Esophagus (tissue), 2 donors: ENCODE measurements around the gene WNT5B. TPM values are rescaled to one million over a fixed set of nuclear protein-coding genes. Genes with fewer than 3 reads are reported as not detected.

Experiments
- H3K27ac ChIP-seq, 2 donors: one replicate each; pipeline ENCODE4 v1.5.1; 2013; ENCODE audit warnings: low read depth in 2 of 2, mild to moderate bottlenecking in 2 of 2, inconsistent platforms in 1 of 2, low read length in 1 of 2, moderate library complexity in 1 of 2
- H3K27me3 ChIP-seq, 2 donors: one replicate each; pipeline ENCODE4 v1.6.1; 2013; ENCODE audit warnings: low read length in 2 of 2, control low read depth in 1 of 2, mild to moderate bottlenecking in 1 of 2; ENCODE audit not compliant: insufficient read depth in 2 of 2, control insufficient read depth in 1 of 2
- H3K36me3 ChIP-seq, 2 donors: one replicate each; pipeline ENCODE4 v1.6.1; 2013; ENCODE audit warnings: low read length in 1 of 2; ENCODE audit not compliant: control insufficient read depth in 2 of 2, insufficient read depth in 2 of 2
- H3K4me1 ChIP-seq, 2 donors: one replicate each; pipeline ENCODE4 v1.6.1; 2013; ENCODE audit warnings: low read length in 1 of 2; ENCODE audit not compliant: control insufficient read depth in 2 of 2, insufficient read depth in 2 of 2
- H3K4me3 ChIP-seq, 2 donors: one replicate each; pipeline ENCODE4 v1.5.1; 2013; ENCODE audit warnings: low read length in 2 of 2, mild to moderate bottlenecking in 2 of 2, low read depth in 1 of 2, moderate library complexity in 1 of 2
- H3K9me3 ChIP-seq, 2 donors: one replicate each; pipeline ENCODE4 v1.6.1; 2013; ENCODE audit warnings: mild to moderate bottlenecking in 2 of 2, low read depth in 1 of 2, low read length in 1 of 2, moderate library complexity in 1 of 2; ENCODE audit not compliant: control insufficient read depth in 2 of 2, insufficient read depth in 1 of 2
- WGBS, 2 donors: extraction: QIAGEN DNeasy Blood & Tissue Kit; methylation state at CpG; one replicate each; pipeline ENCODE4 v1.1.7; 2013; 5-methylcytosine and 5-hydroxymethylcytosine counted together
- polyA plus RNA-seq, 2 donors: library from polyadenylated mRNA; stranded (reverse); fragments of 200-250 nt; gene quantifications; one replicate each; pipeline ENCODE4 v1.2.3, GENCODE V29; 2013
- donor health status: healthy with polysubstance abuse.
- donor health status: Bipolar disorder and iron deficiency.

Gene WNT5B
- polyA plus RNA-seq, 2 donors: 10.1 to 13.9 TPM

- no peak overlapping the region for H3K4me3 ChIP-seq
- H3K36me3 ChIP-seq: no peaks in the 10 kb centered on the region
- H3K4me1 ChIP-seq: peaks cover 0 to 2% of the 10 kb centered on the region in 2 donors
- WGBS, 2 donors: 65 to 67% methylated on average over 1 of the region's 1 CpG
- H3K27ac ChIP-seq: no peak overlapping the region
- no peaks in the 10 kb centered on the region for H3K27me3 ChIP-seq
- no peaks in the 10 kb centered on the region for H3K9me3 ChIP-seq
These were observed 8.9 kb upstream of the WNT5B start for GRCh38 chr12:1620092-1620491.

- WGBS, 2 donors: 82 to 85% methylated on average over 3 of the region's 3 CpGs
- Histone ChIP-seq H3K9me3 (no peaks in the 10 kb centered on the region), H3K27me3 (no peaks in the 10 kb centered on the region), H3K4me3 (no peak overlapping the region), H3K36me3 (no peaks in the 10 kb centered on the region), H3K27ac (no peak overlapping the region), H3K4me1 (peaks cover 2% of the 10 kb centered on the region in 2 donors)
These were observed 6.6 kb upstream of the WNT5B start for GRCh38 chr12:1622406-1622805.

- no peaks in the 10 kb centered on the region for H3K27me3 ChIP-seq
- peaks cover 0 to 6% of the 10 kb centered on the region in 2 donors for H3K4me1 ChIP-seq
- peaks cover 0 to 4% of the 10 kb centered on the region in 2 donors for H3K36me3 ChIP-seq
- H3K27ac ChIP-seq: peak overlapping the region in 1 of 2 donors; percentile 39
- H3K4me3 ChIP-seq: peak overlapping the region; percentile 48 to 53
- WGBS, 2 donors: 9 to 10% methylated on average over 28 to 32 of the region's 32 CpGs
- peaks cover 0 to 3% of the 10 kb centered on the region in 2 donors for H3K9me3 ChIP-seq
These were observed 504 bp downstream of the WNT5B start for GRCh38 chr12:1629338-1630132.

GRCh38 chr12:1630133-1630826, 1.2 kb downstream of the WNT5B start:
- WGBS, 2 donors: 2% methylated on average over 58 of the region's 58 CpGs
- H3K36me3 ChIP-seq: peaks cover 0 to 4% of the 10 kb centered on the region in 2 donors
- H3K4me3 ChIP-seq: peak overlapping the region; percentile 48 to 53
- H3K27ac ChIP-seq: peak overlapping the region; percentile 35 to 39
- no peaks in the 10 kb centered on the region for H3K27me3 ChIP-seq
- peaks cover 0 to 3% of the 10 kb centered on the region in 2 donors for H3K9me3 ChIP-seq
- peaks cover 0 to 6% of the 10 kb centered on the region in 2 donors for H3K4me1 ChIP-seq

- Histone ChIP-seq H3K4me1 (peaks cover 0 to 4% of the 10 kb centered on the region in 2 donors), H3K9me3 (peaks cover 0 to 3% of the 10 kb centered on the region in 2 donors), H3K27ac (no peak overlapping the region), H3K27me3 (no peaks in the 10 kb centered on the region), H3K4me3 (peak overlapping the region in 1 of 2 donors; percentile 53), H3K36me3 (peaks cover 0 to 4% of the 10 kb centered on the region in 2 donors)
- 58 to 61% methylated on average over 23 of the region's 23 CpGs for WGBS, 2 donors
These were observed 2.0 kb downstream of the WNT5B start for GRCh38 chr12:1630827-1631591.

GRCh38 chr12:1632702-1633101, 3.7 kb downstream of the WNT5B start:
- no peaks in the 10 kb centered on the region for H3K27me3 ChIP-seq

GRCh38 chr12:1633459-1633858, 4.4 kb downstream of the WNT5B start:
- peaks cover 0 to 4% of the 10 kb centered on the region in 2 donors for H3K36me3 ChIP-seq
- H3K4me1 ChIP-seq: peaks cover 0 to 4% of the 10 kb centered on the region in 2 donors
- no peak overlapping the region for H3K4me3 ChIP-seq
- peak overlapping the region in 1 of 2 donors; percentile 24 for H3K27ac ChIP-seq
- WGBS, 2 donors: 72 to 79% methylated on average over 3 of the region's 3 CpGs
- no peaks in the 10 kb centered on the region for H3K27me3 ChIP-seq
- H3K9me3 ChIP-seq: peaks cover 0 to 3% of the 10 kb centered on the region in 2 donors

More at GRCh38 chr12:1632702-1633101, 3.7 kb downstream of the WNT5B start:
- Histone ChIP-seq H3K4me3 (no peak overlapping the region), H3K36me3 (peaks cover 0 to 4% of the 10 kb centered on the region in 2 donors), H3K9me3 (peaks cover 0 to 3% of the 10 kb centered on the region in 2 donors), H3K4me1 (peaks cover 0 to 4% of the 10 kb centered on the region in 2 donors), H3K27ac (peak overlapping the region in 1 of 2 donors; percentile 13)
- 66 to 74% methylated on average over 12 to 14 of the region's 14 CpGs for WGBS, 2 donors

- 49 to 55% methylated on average over 7 of the region's 7 CpGs for WGBS, 2 donors
- Histone ChIP-seq H3K4me1 (peaks cover 0 to 2% of the 10 kb centered on the region in 2 donors), H3K9me3 (peaks cover 0 to 3% of the 10 kb centered on the region in 2 donors), H3K27ac (peak overlapping the region in 1 of 2 donors; percentile 18), H3K27me3 (no peaks in the 10 kb centered on the region), H3K36me3 (peaks cover 0 to 4% of the 10 kb centered on the region in 2 donors), H3K4me3 (no peak overlapping the region)
These were observed 5.1 kb downstream of the WNT5B start for GRCh38 chr12:1634149-1634548.

GRCh38 chr12:1634590-1635191, 5.7 kb downstream of the WNT5B start:
- H3K9me3 ChIP-seq: peaks cover 0 to 3% of the 10 kb centered on the region in 2 donors
- WGBS, 2 donors: 39% methylated on average over 16 of the region's 16 CpGs
- H3K4me1 ChIP-seq: no peaks in the 10 kb centered on the region
- peak overlapping the region in 1 of 2 donors; percentile 18 for H3K27ac ChIP-seq
- H3K27me3 ChIP-seq: no peaks in the 10 kb centered on the region
- H3K4me3 ChIP-seq: no peak overlapping the region
- peaks cover 0 to 4% of the 10 kb centered on the region in 2 donors for H3K36me3 ChIP-seq
